Measurements from ENCODE around the gene LEF1.
A peak's percentile ranks its signal among the peaks of the same experiment; 100 is the strongest.

The LEF1 gene

GRCh38 chr4:108029016-108029720 lies 139.6 kb downstream of the LEF1 start:
- TF ChIP-seq, protein P1, sequence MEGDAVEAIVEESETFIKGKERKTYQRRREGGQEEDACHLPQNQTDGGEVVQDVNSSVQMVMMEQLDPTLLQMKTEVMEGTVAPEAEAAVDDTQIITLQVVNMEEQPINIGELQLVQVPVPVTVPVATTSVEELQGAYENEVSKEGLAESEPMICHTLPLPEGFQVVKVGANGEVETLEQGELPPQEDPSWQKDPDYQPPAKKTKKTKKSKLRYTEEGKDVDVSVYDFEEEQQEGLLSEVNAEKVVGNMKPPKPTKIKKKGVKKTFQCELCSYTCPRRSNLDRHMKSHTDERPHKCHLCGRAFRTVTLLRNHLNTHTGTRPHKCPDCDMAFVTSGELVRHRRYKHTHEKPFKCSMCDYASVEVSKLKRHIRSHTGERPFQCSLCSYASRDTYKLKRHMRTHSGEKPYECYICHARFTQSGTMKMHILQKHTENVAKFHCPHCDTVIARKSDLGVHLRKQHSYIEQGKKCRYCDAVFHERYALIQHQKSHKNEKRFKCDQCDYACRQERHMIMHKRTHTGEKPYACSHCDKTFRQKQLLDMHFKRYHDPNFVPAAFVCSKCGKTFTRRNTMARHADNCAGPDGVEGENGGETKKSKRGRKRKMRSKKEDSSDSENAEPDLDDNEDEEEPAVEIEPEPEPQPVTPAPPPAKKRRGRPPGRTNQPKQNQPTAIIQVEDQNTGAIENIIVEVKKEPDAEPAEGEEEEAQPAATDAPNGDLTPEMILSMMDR (IDR thresholded peaks at IDR 0.05; ENCODE audit: borderline replicate concordance, control extremely low read depth, extremely low read depth, insufficient read depth, missing control alignments), result no peak
- in situ Hi-C loops (cut with MboI; ENCODE audit: low sequenced_read_pairs, unreplicated experiment), result loop anchor here (10.0 kb wide), 2 partner anchors 146 to 546 kb away; no protein-coding TSS in a partner anchor

GRCh38 chr4:108024878-108025165 lies 143.9 kb downstream of the LEF1 start:
- DNase-seq (ENCODE audit: low spot score), result no peak
- TF ChIP-seq, protein P1 (IDR thresholded peaks at IDR 0.05; ENCODE audit: borderline replicate concordance, control extremely low read depth, extremely low read depth, insufficient read depth, missing control alignments), result no peak
- in situ Hi-C loops (cut with MboI; ENCODE audit: low sequenced_read_pairs, unreplicated experiment), result loop anchor here (10.0 kb wide), 2 partner anchors 150 to 550 kb away; no protein-coding TSS in a partner anchor

More at GRCh38 chr4:108029016-108029720, 139.6 kb downstream of the LEF1 start:
- no peak for DNase-seq (ENCODE audit: low spot score)

- DNase-seq (ENCODE audit: low spot score), result no peak
- TF ChIP-seq, protein P1 (IDR thresholded peaks at IDR 0.05; ENCODE audit: borderline replicate concordance, control extremely low read depth, extremely low read depth, insufficient read depth, missing control alignments), result no peak
- in situ Hi-C loops (cut with MboI; ENCODE audit: low sequenced_read_pairs, unreplicated experiment), result loop anchor here (10.0 kb wide), 2 partner anchors 151 to 551 kb away; no protein-coding TSS in a partner anchor
Observed at GRCh38 chr4:108024085-108024877, 144.5 kb downstream of the LEF1 start.

DNA sequence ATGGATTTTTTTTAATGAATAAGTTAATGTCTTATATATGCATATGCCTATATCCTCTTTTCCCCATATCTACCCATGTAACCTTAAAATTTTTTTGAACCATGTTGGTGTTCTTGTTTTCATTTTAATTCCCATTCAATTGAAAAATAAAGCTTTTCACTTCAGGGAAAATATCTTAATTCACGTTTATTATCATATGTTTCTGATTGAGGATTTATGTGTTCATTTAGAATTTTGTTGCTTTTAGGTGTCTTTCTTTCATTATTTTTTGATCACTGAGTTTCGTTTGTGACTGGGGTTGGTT lies 149.9 kb downstream of the LEF1 start:
- in situ Hi-C loops (cut with MboI; ENCODE audit: low sequenced_read_pairs, unreplicated experiment), result no loop called here
- TF ChIP-seq, protein P1 (IDR thresholded peaks at IDR 0.05; ENCODE audit: borderline replicate concordance, control extremely low read depth, extremely low read depth, insufficient read depth, missing control alignments), result no peak
- no peak for DNase-seq (ENCODE audit: low spot score)

DNA sequence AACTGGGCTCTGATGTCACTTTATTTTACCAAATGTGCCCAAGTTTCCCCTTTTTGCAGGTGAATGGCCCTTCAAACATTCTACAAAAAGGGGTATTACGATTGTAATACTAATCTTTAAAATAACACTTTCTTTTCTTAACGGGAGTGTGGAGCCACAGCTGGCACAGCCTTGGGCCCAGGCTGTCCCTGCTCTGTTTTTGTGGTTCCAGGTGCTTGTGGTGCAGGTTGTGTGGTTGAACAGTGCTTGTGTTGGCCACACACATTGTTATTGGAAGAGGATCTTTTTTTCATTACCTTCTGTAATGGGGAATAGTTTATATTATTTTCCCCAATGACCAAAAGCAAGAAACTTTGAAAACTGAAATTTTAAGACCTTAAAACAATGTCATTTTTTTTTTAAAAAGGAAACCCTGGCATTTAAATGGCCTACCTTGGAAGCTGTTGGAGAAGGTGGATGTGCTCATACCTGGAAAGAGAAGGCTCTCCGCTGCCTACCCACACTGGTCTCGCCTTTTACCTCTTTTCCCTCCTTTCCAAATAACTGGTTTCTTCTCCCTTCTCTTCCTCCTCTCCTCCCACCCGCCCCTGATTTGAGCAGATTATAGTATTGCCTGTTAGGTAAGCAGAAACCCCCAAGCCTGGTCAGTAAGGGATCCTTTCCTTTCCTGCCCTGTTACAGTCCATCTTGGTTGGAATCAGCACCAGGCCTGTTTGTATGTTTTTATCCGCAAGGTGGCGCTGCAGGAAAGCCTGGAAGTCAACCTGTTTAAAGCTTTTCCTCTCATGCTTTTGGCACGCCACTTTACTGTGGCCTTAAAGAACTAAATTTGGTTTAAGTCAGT lies 150.5 kb downstream of the LEF1 start:
- TF ChIP-seq, protein P1 (IDR thresholded peaks at IDR 0.05; ENCODE audit: borderline replicate concordance, control extremely low read depth, extremely low read depth, insufficient read depth, missing control alignments), result peak; percentile 83
- peak; percentile 73 for DNase-seq (ENCODE audit: low spot score)
- in situ Hi-C loops (cut with MboI; ENCODE audit: low sequenced_read_pairs, unreplicated experiment), result no loop called here

DNA sequence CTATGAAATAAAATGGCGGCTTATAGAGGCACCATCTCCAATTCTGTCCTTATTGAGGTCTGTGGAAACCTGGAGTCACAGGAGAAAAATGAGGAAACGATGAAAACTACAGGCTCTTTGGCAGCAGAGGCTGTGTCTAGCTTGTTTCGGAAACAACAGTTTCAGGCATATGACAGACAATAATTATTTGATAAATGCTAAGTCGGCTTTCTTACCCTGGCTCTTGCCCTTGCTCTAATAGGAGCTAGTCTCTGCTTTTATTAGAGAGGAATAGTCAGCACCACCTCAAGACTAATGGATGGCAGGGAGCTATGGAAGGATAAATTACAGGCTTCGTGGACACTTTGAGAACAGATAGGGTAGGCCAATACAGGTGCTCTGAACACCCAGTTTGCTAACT lies 154.8 kb downstream of the LEF1 start:
- in situ Hi-C loops (cut with MboI; ENCODE audit: low sequenced_read_pairs, unreplicated experiment), result no loop called here
- TF ChIP-seq, protein P1 (IDR thresholded peaks at IDR 0.05; ENCODE audit: borderline replicate concordance, control extremely low read depth, extremely low read depth, insufficient read depth, missing control alignments), result no peak
- no peak for DNase-seq (ENCODE audit: low spot score)
